SK-MEL-5 (cell line): ENCODE results near the gene ADK. TPM values are rescaled to one million over a fixed set of nuclear protein-coding genes. Genes with fewer than 3 reads are reported as not detected.
"Not testable (repeated sequence)": the region's sequence is repeated elsewhere in the genome, so short reads cannot be mapped to it uniquely, and the experiment has no call there.

Experiments
- DNase-seq: peaks from one replicate; pipeline ENCODE4 v3.0.0-alpha.2; 2016; ENCODE audit warnings: low read depth, low spot score
- in situ Hi-C: cut with HindIII; loops from 2 replicates; pipeline ENCODE4 v1.10.0; 2016; ENCODE audit warnings: low sequenced_read_pairs, high pct_unique_total_duplicates, low pct_unique_long_range_greater_than_20kb
- total RNA-seq: library from RNA; depleted of rRNA; stranded (reverse); fragments of >200 nt; shearing (Covaris generic); gene quantifications from 2 replicates; pipeline ENCODE4 v1.2.3, GENCODE V29; 2014

ADK gene
- total RNA-seq, 1 experiment from 2014 or later: 21.8 TPM

DNA sequence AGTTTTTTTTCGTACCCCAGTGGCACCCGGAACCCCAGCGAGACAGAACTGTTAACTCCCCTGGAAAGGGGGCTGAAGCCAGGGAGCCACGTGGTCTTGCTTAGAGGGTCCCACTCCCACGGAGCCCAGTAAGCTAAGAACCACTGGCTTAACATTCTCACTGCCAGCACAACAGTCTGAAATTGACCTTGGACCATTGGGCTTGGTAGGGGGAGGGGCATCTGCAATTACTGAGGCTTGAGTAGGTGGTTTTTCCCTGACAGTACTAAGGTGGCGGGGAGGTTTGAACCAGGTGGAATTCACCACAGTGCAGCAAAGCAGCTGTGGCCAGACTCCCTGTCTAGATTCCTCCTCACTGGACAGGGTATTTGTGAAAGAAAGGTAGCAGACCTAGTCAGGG, 196.5 kb downstream of the ADK start:
- in situ Hi-C loops: no loop called here

GRCh38 chr10:74353021-74353420, 202.0 kb downstream of the ADK start:
- in situ Hi-C loops, DNase-seq: not testable (repeated sequence)

More for the DNA sequence above, 196.5 kb downstream of the ADK start:
- DNase-seq: no peak

- in situ Hi-C loops: no loop called here
Measured at GRCh38 chr10:74361678-74362077, 210.7 kb downstream of the ADK start.

DNA sequence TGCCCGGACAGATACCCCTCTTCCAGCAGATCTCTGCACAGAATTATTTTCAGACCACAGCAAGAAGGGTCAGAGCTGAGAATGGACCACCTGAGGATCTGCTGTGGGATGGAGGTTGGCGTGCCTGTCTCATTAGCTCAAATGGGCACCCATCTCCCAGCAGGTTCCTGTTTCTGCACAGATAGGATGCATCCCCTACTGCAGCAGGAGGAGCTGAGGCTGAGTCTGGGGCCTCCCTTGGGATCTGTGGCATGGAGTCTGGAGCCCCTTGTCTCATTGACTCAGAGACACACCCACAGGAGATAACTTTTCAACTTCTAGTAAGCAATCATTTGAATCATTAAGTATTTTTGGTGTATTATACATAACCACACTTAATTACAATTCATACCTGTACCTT, 212.7 kb downstream of the ADK start:
- DNase-seq: no peak
- in situ Hi-C loops: no loop called here

More at GRCh38 chr10:74361678-74362077, 210.7 kb downstream of the ADK start:
- no peak for DNase-seq

DNA sequence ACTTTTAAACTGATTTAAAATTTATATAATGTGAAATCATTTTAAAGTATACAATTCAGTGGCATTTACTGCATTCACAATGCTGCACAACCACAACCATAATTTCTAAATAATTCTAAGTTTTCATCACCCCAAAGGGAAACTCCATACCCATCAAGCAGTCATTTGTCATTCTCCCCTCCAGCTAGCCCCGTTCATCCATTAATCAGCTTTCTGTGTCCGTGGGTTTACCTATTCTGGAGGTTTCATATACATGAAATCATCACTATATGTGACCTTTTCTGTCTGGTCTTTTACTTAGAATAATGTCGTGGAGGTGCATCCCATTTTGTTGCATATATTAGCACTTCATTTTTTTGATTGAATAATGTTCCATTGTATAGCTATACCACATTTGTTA, 214.1 kb downstream of the ADK start:
- in situ Hi-C loops: no loop called here
- DNase-seq: no peak

- in situ Hi-C loops: no loop called here
- no peak for DNase-seq
Measured at GRCh38 chr10:74371696-74372095, 220.7 kb downstream of the ADK start.

GRCh38 chr10:74373059-74373458, 222.0 kb downstream of the ADK start:
- in situ Hi-C loops: no loop called here
- DNase-seq: no peak

DNA sequence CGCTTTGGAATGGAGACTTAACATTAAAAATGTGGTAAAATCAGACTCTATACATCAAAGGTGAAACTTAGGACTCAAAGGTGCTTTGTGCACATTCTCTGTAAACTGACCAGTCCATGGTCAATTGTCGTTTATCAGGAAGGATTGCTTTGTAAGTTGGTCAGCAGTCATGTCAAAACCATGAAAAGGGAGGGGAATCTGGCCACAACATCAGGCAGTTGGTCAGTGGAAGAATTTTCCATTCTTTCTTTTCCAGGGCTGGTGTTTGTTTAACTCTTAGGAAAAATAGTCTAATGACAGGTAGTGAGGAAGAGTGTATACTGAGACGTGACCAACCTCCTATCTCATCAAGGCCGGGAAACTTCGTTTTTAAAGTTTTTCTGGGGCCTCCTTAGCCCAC, 226.5 kb downstream of the ADK start:
- no peak for DNase-seq
- in situ Hi-C loops: no loop called here

DNA sequence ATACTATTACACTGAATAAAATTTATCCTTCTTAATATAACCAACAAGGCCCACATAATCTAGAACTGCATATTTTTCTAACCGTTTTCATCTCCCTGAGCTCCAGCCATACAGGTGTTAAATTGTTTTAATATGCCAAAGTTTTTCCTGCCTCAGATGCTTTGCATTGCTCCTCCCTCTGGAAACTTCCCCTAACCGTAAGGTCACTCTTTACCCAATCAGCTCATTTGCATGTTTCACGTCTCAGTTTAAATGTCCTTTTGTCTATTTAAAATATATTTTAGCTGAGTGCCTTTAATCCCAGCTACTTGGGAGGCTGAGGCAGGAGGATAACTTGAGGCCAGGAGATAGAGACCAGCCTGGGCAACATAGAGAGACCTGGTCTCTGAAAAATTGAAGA, 228.5 kb downstream of the ADK start:
- in situ Hi-C loops: no loop called here
- no peak for DNase-seq

DNA sequence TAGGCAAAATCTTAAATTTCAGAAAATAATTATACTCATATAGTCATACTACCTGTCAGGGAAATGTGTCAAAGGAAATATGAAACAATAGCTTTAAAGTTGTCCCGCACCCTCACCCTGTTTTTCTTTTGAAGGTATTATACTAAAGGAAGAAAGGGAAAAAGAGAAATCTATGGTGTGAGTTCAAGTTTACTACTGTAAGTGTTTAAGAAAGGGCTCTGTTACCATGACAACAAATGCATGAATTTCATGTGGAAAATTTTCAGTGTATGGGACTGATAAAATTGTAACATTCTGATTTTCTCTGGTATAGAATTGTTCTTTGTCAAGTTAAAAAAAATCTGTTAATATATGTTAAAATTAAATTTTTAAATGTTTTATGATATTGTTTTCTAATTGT, 229.8 kb downstream of the ADK start:
- DNase-seq: no peak
- in situ Hi-C loops: no loop called here

GRCh38 chr10:74381291-74381853, 230.4 kb downstream of the ADK start:
- DNase-seq: no peak
- in situ Hi-C loops: no loop called here

GRCh38 chr10:74382663-74383062, 231.6 kb downstream of the ADK start:
- in situ Hi-C loops: no loop called here
- DNase-seq: no peak

- DNase-seq: no peak
Measured at GRCh38 chr10:74383642-74384041, 232.6 kb downstream of the ADK start.

DNA sequence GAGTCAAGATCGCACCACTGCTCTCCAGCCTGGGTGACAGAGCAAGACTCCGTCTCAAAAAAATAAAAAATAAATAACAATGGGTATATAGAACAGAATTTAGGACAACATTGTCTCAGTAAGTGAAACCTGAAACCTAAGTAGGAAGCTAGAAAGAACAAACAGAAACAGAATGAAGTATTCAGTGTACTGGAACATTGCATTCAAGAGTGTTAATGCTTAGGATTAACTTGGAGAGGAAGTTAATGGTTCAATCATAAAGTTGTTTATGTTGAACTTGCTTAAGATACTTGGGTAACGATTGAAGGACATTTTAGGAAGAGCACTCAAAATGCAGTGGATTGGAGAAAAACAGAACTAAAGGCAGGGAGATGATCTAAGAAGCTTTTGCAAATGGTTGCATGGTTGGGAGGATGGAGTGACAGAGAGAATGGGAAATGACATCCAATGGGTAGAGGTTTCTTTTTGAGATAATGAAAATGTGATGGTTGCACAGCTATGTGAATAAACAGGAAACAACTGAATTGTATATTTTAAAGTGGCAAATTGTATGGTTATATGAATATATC, 233.7 kb downstream of the ADK start:
- DNase-seq: no peak
- in situ Hi-C loops: no loop called here

More at GRCh38 chr10:74383642-74384041, 232.6 kb downstream of the ADK start:
- in situ Hi-C loops: no loop called here

- DNase-seq: no peak
- in situ Hi-C loops: no loop called here
Measured at GRCh38 chr10:74388801-74389200, 237.8 kb downstream of the ADK start.

DNA sequence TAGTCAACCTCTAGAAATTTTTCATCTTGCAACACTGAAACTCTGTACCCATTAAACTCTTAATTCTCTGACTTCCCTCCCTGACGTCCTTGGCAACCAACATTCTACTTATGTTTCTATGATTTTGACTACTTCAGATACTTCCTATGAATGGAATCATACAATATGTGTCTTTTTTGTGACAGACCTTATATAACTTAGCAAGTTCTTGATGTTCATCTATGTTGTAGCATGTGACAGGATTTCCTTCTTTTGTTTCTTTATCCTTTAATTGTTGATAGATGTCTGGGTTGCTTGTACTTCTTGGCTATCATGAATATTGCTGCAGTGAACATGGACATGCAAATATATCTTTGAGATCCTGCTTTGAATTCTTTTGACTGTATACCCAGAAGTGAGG, 240.8 kb downstream of the ADK start:
- DNase-seq: no peak
- in situ Hi-C loops: no loop called here

DNA sequence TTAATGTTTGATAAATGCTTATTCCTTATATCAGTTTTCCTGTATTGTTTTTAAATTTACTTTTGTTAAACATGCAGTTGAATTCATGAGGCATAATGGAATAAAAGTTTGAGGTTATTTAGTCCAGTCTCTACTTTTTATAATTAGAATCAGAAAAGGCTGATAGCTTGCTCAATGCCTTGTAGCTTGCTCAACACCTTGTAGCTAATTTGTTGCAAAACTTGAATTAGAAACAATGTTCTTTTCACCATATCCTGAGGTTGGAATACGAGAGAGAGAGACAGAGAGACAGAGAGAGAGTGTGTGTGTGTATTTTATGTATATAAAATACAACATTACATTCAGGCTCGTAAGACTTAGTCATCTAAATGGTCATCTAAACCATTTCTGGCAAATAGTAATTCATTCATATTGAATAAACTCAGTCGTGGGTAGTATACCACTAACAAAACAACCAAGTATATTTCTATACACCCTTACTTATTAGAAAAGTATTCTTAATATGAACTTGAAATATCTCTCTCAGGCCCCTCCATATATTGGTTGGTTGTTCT, 243.5 kb downstream of the ADK start:
- in situ Hi-C loops: no loop called here
- DNase-seq: no peak

- in situ Hi-C loops: no loop called here
Measured at GRCh38 chr10:74400186-74400585, 249.2 kb downstream of the ADK start.

GRCh38 chr10:74406006-74406405, 255.0 kb downstream of the ADK start:
- in situ Hi-C loops: no loop called here
- no peak for DNase-seq

More at GRCh38 chr10:74400186-74400585, 249.2 kb downstream of the ADK start:
- DNase-seq: no peak
